ENCODE data around the gene ZFR. TPM values are rescaled to one million over a fixed set of nuclear protein-coding genes. Genes with fewer than 3 reads are reported as not detected.
"Not testable (repeated sequence)": the region's sequence is repeated elsewhere in the genome, so short reads cannot be mapped to it uniquely, and the experiment has no call there.

Gene ZFR
- total RNA-seq, 1 donor from 2014 or later = 60.3 TPM

- no peak for TF ChIP-seq CTCF (IDR thresholded peaks at IDR 0.05; ENCODE audit: borderline replicate concordance)
- H3K27me3 ChIP-seq (ENCODE audit: low read depth) = no peaks in the 10 kb centered on the region
- no peaks in the 10 kb centered on the region for H3K4me1 ChIP-seq
- H3K27ac ChIP-seq (replicated peaks) = no peak overlapping the region
- intact Hi-C loops (cut with micrococcal nuclease) = no loop called here
- H3K36me3 ChIP-seq = peaks cover 60% of the 10 kb centered on the region
- H3K9me3 ChIP-seq (replicated peaks) = no peaks in the 10 kb centered on the region
- no peak for DNase-seq
- no peak overlapping the region for H3K4me3 ChIP-seq
These were observed 74.9 kb downstream of the ZFR start for GRCh38 chr5:32369542-32370155.

GRCh38 chr5:32369032-32369431 is 75.5 kb downstream of the ZFR start:
- no peak for TF ChIP-seq CTCF (IDR thresholded peaks at IDR 0.05; ENCODE audit: borderline replicate concordance)
- no peaks in the 10 kb centered on the region for H3K27me3 ChIP-seq (ENCODE audit: low read depth)

GRCh38 chr5:32367271-32367670 is 77.3 kb downstream of the ZFR start:
- H3K27ac ChIP-seq (replicated peaks); intact Hi-C loops (cut with micrococcal nuclease); DNase-seq; H3K4me1 ChIP-seq; H3K4me3 ChIP-seq; H3K9me3 ChIP-seq (replicated peaks); H3K27me3 ChIP-seq (ENCODE audit: low read depth): not testable (repeated sequence)
- H3K36me3 ChIP-seq = peaks cover 60% of the 10 kb centered on the region

More at GRCh38 chr5:32369032-32369431, 75.5 kb downstream of the ZFR start:
- Histone ChIP-seq H3K4me3 (no peak overlapping the region), H3K36me3 (peaks cover 59% of the 10 kb centered on the region), H3K4me1 (no peaks in the 10 kb centered on the region), H3K27ac (replicated peaks) (no peak overlapping the region), H3K9me3 (replicated peaks) (no peaks in the 10 kb centered on the region)
- intact Hi-C loops (cut with micrococcal nuclease) = no loop called here
- DNase-seq = no peak

- Histone ChIP-seq H3K27ac (replicated peaks) (no peak overlapping the region), H3K9me3 (replicated peaks) (no peaks in the 10 kb centered on the region), H3K36me3 (peaks cover 58% of the 10 kb centered on the region), H3K27me3 (ENCODE audit: low read depth) (no peaks in the 10 kb centered on the region), H3K4me1 (no peaks in the 10 kb centered on the region), H3K4me3 (no peak overlapping the region)
- TF ChIP-seq CTCF (IDR thresholded peaks at IDR 0.05; ENCODE audit: borderline replicate concordance) = no peak
- intact Hi-C loops (cut with micrococcal nuclease) = no loop called here
- DNase-seq = no peak
These were observed 78.9 kb downstream of the ZFR start for GRCh38 chr5:32365623-32366022.

- TF ChIP-seq CTCF (IDR thresholded peaks at IDR 0.05; ENCODE audit: borderline replicate concordance) = no peak
- no peak overlapping the region for H3K4me3 ChIP-seq
These were observed 81.5 kb downstream of the ZFR start for GRCh38 chr5:32363030-32363429.

GRCh38 chr5:32362527-32362926 is 82.0 kb downstream of the ZFR start:
- H3K9me3 ChIP-seq (replicated peaks) = no peaks in the 10 kb centered on the region
- H3K4me1 ChIP-seq = no peaks in the 10 kb centered on the region
- H3K27me3 ChIP-seq (ENCODE audit: low read depth) = no peaks in the 10 kb centered on the region
- H3K27ac ChIP-seq (replicated peaks) = no peak overlapping the region
- peaks cover 70% of the 10 kb centered on the region for H3K36me3 ChIP-seq
- no peak overlapping the region for H3K4me3 ChIP-seq
- no peak for TF ChIP-seq CTCF (IDR thresholded peaks at IDR 0.05; ENCODE audit: borderline replicate concordance)
- no peak for DNase-seq
- intact Hi-C loops (cut with micrococcal nuclease) = no loop called here

More at GRCh38 chr5:32363030-32363429, 81.5 kb downstream of the ZFR start:
- no peak for DNase-seq
- H3K27me3 ChIP-seq (ENCODE audit: low read depth) = no peaks in the 10 kb centered on the region
- H3K4me1 ChIP-seq = no peaks in the 10 kb centered on the region
- H3K36me3 ChIP-seq = peaks cover 69% of the 10 kb centered on the region
- H3K9me3 ChIP-seq (replicated peaks) = no peaks in the 10 kb centered on the region
- intact Hi-C loops (cut with micrococcal nuclease) = no loop called here
- no peak overlapping the region for H3K27ac ChIP-seq (replicated peaks)

Data from left ventricle myocardium inferior (tissue), 1 donor.